Caco-2 (cell line): Measurements from ENCODE around the gene PLCB4. TPM values are rescaled to one million over a fixed set of nuclear protein-coding genes. Genes with fewer than 3 reads are reported as not detected.

Experiments
- BruUV-seq: library from RNA; stranded (reverse); fragments of 400-500 nt; replicated peaks from 2 replicates; lab custom pipeline; 2021; lab: Mats Ljungman, UMichigan
- CTCF ChIA-PET: fragments of 300-600 bp; sonication (Branson Sonifier 250); formaldehyde crosslinking; loops from one replicate; lab custom pipeline; 2022; ENCODE audit warnings: antibody characterized with exemption; lab: Charles Lee
- POLR2A ChIA-PET: fragments of 300-600 bp; sonication (Branson Sonifier 250); formaldehyde crosslinking; loops from one replicate; lab custom pipeline; 2022; ENCODE audit warnings: antibody characterized with exemption; lab: Charles Lee
- DNase-seq, 2 experiments: peaks; one replicate each; pipeline versions ENCODE4 v3.0.0 to v3.0.0-alpha.2; 2020 to 2022
- H3K27me3 ChIP-seq: replicated peaks from 2 replicates; pipeline ENCODE4 v1.6.0; 2011; ENCODE audit warnings: low read length; ENCODE audit not compliant: control insufficient read depth, insufficient read depth
- H3K36me3 ChIP-seq: 2 replicates; pipeline ENCODE4 v1.5.1; 2011; ENCODE audit warnings: low read length; ENCODE audit not compliant: control insufficient read depth, insufficient read depth
- H3K4me1 ChIP-seq: fragments of 250-450 bp; sonication (Bioruptor Pico); 2 replicates; pipeline ENCODE4 v1.5.1; 2020; ENCODE audit warnings: mild to moderate bottlenecking
- H3K4me3 ChIP-seq: 2 replicates; pipeline ENCODE4 v1.5.1; 2011; ENCODE audit warnings: low read depth, mild to moderate bottlenecking, control low read depth, low read length
- H3K9me3 ChIP-seq: fragments of 250-450 bp; sonication (Bioruptor Pico); 2 replicates; pipeline ENCODE4 v1.5.1; 2020; ENCODE audit warnings: mild to moderate bottlenecking, moderate library complexity
- H3K27ac Mint-ChIP-seq: one replicate; pipeline ENCODE4 v1.8.0; 2022; ENCODE audit warnings: mixed read lengths; ENCODE audit not compliant: unreplicated experiment
- H3K27me3 Mint-ChIP-seq: one replicate; pipeline ENCODE4 v1.8.0; 2022; ENCODE audit warnings: mixed read lengths; ENCODE audit not compliant: insufficient read depth, unreplicated experiment
- H3K36me3 Mint-ChIP-seq: one replicate; pipeline ENCODE4 v1.8.0; 2022; ENCODE audit warnings: mild to moderate bottlenecking, mixed read lengths; ENCODE audit not compliant: insufficient read depth, unreplicated experiment
- H3K4me1 Mint-ChIP-seq: one replicate; pipeline ENCODE4 v1.8.0; 2022; ENCODE audit warnings: low read depth, mixed read lengths; ENCODE audit not compliant: unreplicated experiment
- H3K4me3 Mint-ChIP-seq: one replicate; pipeline ENCODE4 v1.8.0; 2022; ENCODE audit warnings: mild to moderate bottlenecking, moderate library complexity, mixed read lengths; ENCODE audit not compliant: unreplicated experiment
- H3K9me3 Mint-ChIP-seq: one replicate; pipeline ENCODE4 v1.8.0; 2022; ENCODE audit warnings: mixed read lengths; ENCODE audit not compliant: unreplicated experiment
- CTCF ChIP-seq, 2 experiments: fragments of 200-600 bp in 1 of 2; IDR thresholded peaks; 1 replicate in 1 of 2; 2 replicates in 1 of 2; pipeline versions ENCODE4 v1.5.1 to v1.8.0; 2011 to 2022; ENCODE audit warnings: antibody characterized with exemption in 1 of 2, control low read depth in 1 of 2, inconsistent platforms in 1 of 2, low read depth in 1 of 2, low read length in 1 of 2, mild to moderate bottlenecking in 1 of 2, moderate library complexity in 1 of 2; ENCODE audit not compliant: insufficient read depth in 1 of 2, severe bottlenecking in 1 of 2, unreplicated experiment in 1 of 2
- intact Hi-C: fragments of 100-400 bp; cut with micrococcal nuclease; formaldehyde crosslinking; loops from one replicate; pipeline ENCODE4 v1.10.0; 2022; ENCODE audit not compliant: unreplicated experiment
- total RNA-seq: library from RNA; stranded (reverse); gene quantifications from 2 replicates; pipeline ENCODE4 v1.2.3, GENCODE V29; 2022

PLCB4 gene
- total RNA-seq, 1 experiment from 2014 or later, result 3.0 TPM

- Histone ChIP-seq H3K36me3 (no peaks in the 10 kb centered on the region), H3K9me3 (no peaks in the 10 kb centered on the region), H3K27me3 (no peaks in the 10 kb centered on the region), H3K4me3 (no peak overlapping the region), H3K4me1 (no peaks in the 10 kb centered on the region)
- intact Hi-C loops, result loop anchor here (10.0 kb wide), 1 partner anchor 238 kb away; no protein-coding TSS in a partner anchor
- DNase-seq, result no peak
- H3K4me3 Mint-ChIP-seq, result no peak overlapping the region
- POLR2A ChIA-PET, result no interaction called here
- CTCF ChIA-PET, result no interaction called here
- no peaks in the 10 kb centered on the region for H3K4me1 Mint-ChIP-seq
- no peaks in the 10 kb centered on the region for H3K9me3 Mint-ChIP-seq
- H3K36me3 Mint-ChIP-seq, result no peaks in the 10 kb centered on the region
- H3K27me3 Mint-ChIP-seq, result no peaks in the 10 kb centered on the region
- no peak for TF ChIP-seq CTCF (IDR thresholded peaks at IDR 0.05; ENCODE audit: insufficient read depth in 1 of 2, low read depth in 1 of 2, low read length in 1 of 2, severe bottlenecking in 1 of 2, unreplicated experiment in 1 of 2)
- no peak overlapping the region for H3K27ac Mint-ChIP-seq
- no TSS peak for BruUV-seq
Measured at GRCh38 chr20:9126527-9126926, 57.6 kb downstream of the PLCB4 start.

DNA sequence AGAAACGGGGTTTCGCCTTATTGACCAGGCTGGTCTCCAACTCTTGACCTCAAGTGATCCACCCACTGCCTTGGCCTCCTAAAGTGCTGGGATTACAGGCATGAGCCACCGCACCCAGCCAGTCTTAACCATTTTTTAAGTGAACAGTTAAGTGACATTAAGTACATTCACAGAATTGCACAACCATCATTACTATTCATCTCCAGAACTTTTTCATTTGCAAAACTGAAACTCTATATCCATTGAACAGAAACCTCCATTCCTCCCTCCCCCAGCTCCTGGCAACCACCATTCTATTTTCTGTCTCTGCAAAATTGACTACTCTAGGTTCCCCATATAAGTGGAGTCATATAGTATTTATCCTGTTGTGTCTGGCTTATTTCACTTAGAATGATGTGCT is 59.7 kb downstream of the PLCB4 start:
- H3K9me3 Mint-ChIP-seq, result no peaks in the 10 kb centered on the region
- H3K27me3 Mint-ChIP-seq, result no peaks in the 10 kb centered on the region
- H3K36me3 Mint-ChIP-seq, result no peaks in the 10 kb centered on the region
- H3K4me3 ChIP-seq, result no peak overlapping the region
- no peak overlapping the region for H3K27ac Mint-ChIP-seq
- ChIA-PET CTCF (no interaction called here), POLR2A (no interaction called here)
- H3K27me3 ChIP-seq, result no peaks in the 10 kb centered on the region
- BruUV-seq, result no TSS peak
- H3K9me3 ChIP-seq, result peaks cover 5% of the 10 kb centered on the region; the same call in 1 of the 2 replicates
- intact Hi-C loops, result loop anchor here (10.0 kb wide), 1 partner anchor 236 kb away; no protein-coding TSS in a partner anchor
- H3K36me3 ChIP-seq, result no peaks in the 10 kb centered on the region
- TF ChIP-seq CTCF (IDR thresholded peaks at IDR 0.05; ENCODE audit: insufficient read depth in 1 of 2, low read depth in 1 of 2, low read length in 1 of 2, severe bottlenecking in 1 of 2, unreplicated experiment in 1 of 2), result no peak
- H3K4me1 ChIP-seq, result no peaks in the 10 kb centered on the region
- no peak overlapping the region for H3K4me3 Mint-ChIP-seq
- DNase-seq, result no peak
- no peaks in the 10 kb centered on the region for H3K4me1 Mint-ChIP-seq

- H3K36me3 ChIP-seq, result no peaks in the 10 kb centered on the region
- no peak for DNase-seq
- Mint-ChIP-seq H3K27ac (no peak overlapping the region), H3K36me3 (no peaks in the 10 kb centered on the region), H3K9me3 (no peaks in the 10 kb centered on the region), H3K4me1 (no peaks in the 10 kb centered on the region), H3K27me3 (no peaks in the 10 kb centered on the region), H3K4me3 (no peak overlapping the region)
- no TSS peak for BruUV-seq
- no peaks in the 10 kb centered on the region for H3K4me1 ChIP-seq
- POLR2A ChIA-PET, result no interaction called here
- peaks cover 5% of the 10 kb centered on the region; the same call in 1 of the 2 replicates for H3K9me3 ChIP-seq
- intact Hi-C loops, result loop anchor here (10.0 kb wide), 1 partner anchor 235 kb away; no protein-coding TSS in a partner anchor
- CTCF ChIA-PET, result no interaction called here
- TF ChIP-seq CTCF (IDR thresholded peaks at IDR 0.05; ENCODE audit: insufficient read depth in 1 of 2, low read depth in 1 of 2, low read length in 1 of 2, severe bottlenecking in 1 of 2, unreplicated experiment in 1 of 2), result no peak
- H3K27me3 ChIP-seq, result no peaks in the 10 kb centered on the region
- no peak overlapping the region for H3K4me3 ChIP-seq
Measured at GRCh38 chr20:9129756-9130155, 60.9 kb downstream of the PLCB4 start.
